D721Med (cell line): ENCODE results near the gene PRM2.

Source experiments
- DNase-seq: peaks from one replicate; pipeline ENCODE4 v3.0.0; 2011; ENCODE audit warnings: low spot score; ENCODE audit not compliant: insufficient read length
- FAIRE-seq: peaks from 2 replicates; lab custom pipeline; 2011; peaks lifted over from hg19 to GRCh38; lab: Jason Lieb, UNC
- CTCF ChIP-seq: IDR thresholded peaks from 2 replicates; pipeline ENCODE4 v1.5.1; 2012; ENCODE audit warnings: mild to moderate bottlenecking, control low read depth; ENCODE audit not compliant: insufficient read depth; ENCODE audit errors: missing control alignments

Gene PRM2

GRCh38 chr16:11312718-11313492 lies 36.6 kb upstream of the PRM2 start:
- no peak for FAIRE-seq
- DNase-seq, result no peak

GRCh38 chr16:11310997-11311561 lies 34.8 kb upstream of the PRM2 start:
- FAIRE-seq, result no peak
- no peak for TF ChIP-seq CTCF
- no peak for DNase-seq

More at GRCh38 chr16:11312718-11313492, 36.6 kb upstream of the PRM2 start:
- no peak for TF ChIP-seq CTCF

GRCh38 chr16:11310634-11310977 lies 34.3 kb upstream of the PRM2 start:
- FAIRE-seq (no peak), DNase-seq (no peak)
- TF ChIP-seq CTCF, result no peak

- DNase-seq, result no peak
- no peak for TF ChIP-seq CTCF
- FAIRE-seq, result no peak
Measured at GRCh38 chr16:11309895-11310633, 33.8 kb upstream of the PRM2 start.

- TF ChIP-seq CTCF, result no peak
- no peak for FAIRE-seq
Measured at GRCh38 chr16:11308493-11309283, 32.4 kb upstream of the PRM2 start.

GRCh38 chr16:11307639-11308492 lies 31.6 kb upstream of the PRM2 start:
- FAIRE-seq, result no peak
- no peak for DNase-seq
- TF ChIP-seq CTCF, result no peak

More at GRCh38 chr16:11308493-11309283, 32.4 kb upstream of the PRM2 start:
- no peak for DNase-seq
